HG03521 (cell line): ENCODE data around the gene TIMM13.

Experiments used
- ATAC-seq: cut with Tn5 transposase; IDR thresholded peaks from one replicate; pipeline ENCODE4 v1.9.1; 2021; ENCODE audit warnings: mild to moderate bottlenecking, moderate library complexity; ENCODE audit not compliant: unreplicated experiment

The TIMM13 gene

GRCh38 chr19:2387367-2388288, 39.8 kb downstream of the TIMM13 start:
- ATAC-seq = no peak

- no peak for ATAC-seq
Measured at GRCh38 chr19:2385053-2385721, 42.2 kb downstream of the TIMM13 start.

GRCh38 chr19:2382530-2383222, 44.7 kb downstream of the TIMM13 start:
- ATAC-seq = no peak

GRCh38 chr19:2381148-2381820, 46.1 kb downstream of the TIMM13 start:
- ATAC-seq = no peak

GRCh38 chr19:2380567-2380966, 46.8 kb downstream of the TIMM13 start:
- ATAC-seq = no peak

GRCh38 chr19:2376784-2377519, 50.4 kb downstream of the TIMM13 start:
- no peak for ATAC-seq
